Thyroid gland (tissue), 4 donors: ENCODE data around the gene TMEM61.

Source experiments
- POLR2A ChIP-seq, 2 donors: fragments of 450-650 bp; IDR thresholded peaks; one replicate each; pipeline ENCODE4 v1.6.1; 2017; ENCODE audit warnings: antibody characterized with exemption in 2 of 2, mild to moderate bottlenecking in 2 of 2, moderate library complexity in 1 of 2
- TF ChIP-seq, protein P1 (sequence below), 6 experiments: fragments of 200-600 bp in 3 of 6; fragments of 450-650 bp in 3 of 6; sonication (generic) in 3 of 6; IDR thresholded peaks; one replicate each; pipeline ENCODE4 v1.5.1; 2016 to 2019; ENCODE audit warnings: antibody characterized with exemption in 6 of 6, mild to moderate bottlenecking in 2 of 6, inconsistent platforms in 1 of 6, moderate library complexity in 1 of 6

DNA sequence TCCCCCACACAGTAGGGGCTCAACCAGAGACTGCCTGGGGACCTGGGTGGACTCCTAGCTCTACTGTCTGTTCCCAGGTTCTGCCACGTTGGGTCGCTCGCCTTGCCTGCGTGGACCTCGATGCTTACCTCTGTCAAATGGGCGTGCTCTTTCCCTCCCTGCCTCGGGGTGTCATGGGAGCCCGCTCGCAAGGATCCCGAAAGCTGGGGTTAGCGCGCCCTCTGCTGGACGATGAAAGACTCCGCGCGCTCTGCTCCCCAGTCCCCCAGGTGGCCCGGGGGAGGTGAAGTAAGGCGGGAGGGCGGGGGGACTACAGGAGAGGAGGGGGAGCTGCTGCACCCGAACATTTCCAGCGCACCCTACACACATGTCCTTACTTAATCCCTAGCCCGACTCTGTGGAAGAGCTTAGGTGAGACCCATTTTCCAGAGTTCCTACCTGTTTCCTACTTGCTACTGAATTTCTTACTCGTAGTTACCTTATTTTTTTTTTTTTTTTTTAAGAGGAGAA, 16.0 kb downstream of the TMEM61 start:
- TF ChIP-seq, protein P1, sequence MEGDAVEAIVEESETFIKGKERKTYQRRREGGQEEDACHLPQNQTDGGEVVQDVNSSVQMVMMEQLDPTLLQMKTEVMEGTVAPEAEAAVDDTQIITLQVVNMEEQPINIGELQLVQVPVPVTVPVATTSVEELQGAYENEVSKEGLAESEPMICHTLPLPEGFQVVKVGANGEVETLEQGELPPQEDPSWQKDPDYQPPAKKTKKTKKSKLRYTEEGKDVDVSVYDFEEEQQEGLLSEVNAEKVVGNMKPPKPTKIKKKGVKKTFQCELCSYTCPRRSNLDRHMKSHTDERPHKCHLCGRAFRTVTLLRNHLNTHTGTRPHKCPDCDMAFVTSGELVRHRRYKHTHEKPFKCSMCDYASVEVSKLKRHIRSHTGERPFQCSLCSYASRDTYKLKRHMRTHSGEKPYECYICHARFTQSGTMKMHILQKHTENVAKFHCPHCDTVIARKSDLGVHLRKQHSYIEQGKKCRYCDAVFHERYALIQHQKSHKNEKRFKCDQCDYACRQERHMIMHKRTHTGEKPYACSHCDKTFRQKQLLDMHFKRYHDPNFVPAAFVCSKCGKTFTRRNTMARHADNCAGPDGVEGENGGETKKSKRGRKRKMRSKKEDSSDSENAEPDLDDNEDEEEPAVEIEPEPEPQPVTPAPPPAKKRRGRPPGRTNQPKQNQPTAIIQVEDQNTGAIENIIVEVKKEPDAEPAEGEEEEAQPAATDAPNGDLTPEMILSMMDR (IDR thresholded peaks at IDR 0.05): peak; percentile 52 to 86 (median 66)
- TF ChIP-seq POLR2A (IDR thresholded peaks at IDR 0.05): no peak
